Endothelial cell of umbilical vein (primary cell): Measurements from ENCODE around the gene VTI1A. TPM values are rescaled to one million over a fixed set of nuclear protein-coding genes. Genes with fewer than 3 reads are reported as not detected.

Experiments
- BruUV-seq: library from RNA; stranded (reverse); fragments of 400-500 nt; replicated peaks from 2 replicates; lab custom pipeline; 2021; lab: Mats Ljungman, UMichigan
- CTCF ChIA-PET: fragments of 300-600, 350-600 bp; sonication (Branson Sonifier 250); formaldehyde crosslinking; loops from one replicate; lab custom pipeline; 2021; ENCODE audit warnings: antibody characterized with exemption, inconsistent platforms; lab: Charles Lee
- POLR2A ChIA-PET: fragments of 300-600, 350-600 bp; sonication (Branson Sonifier 250); formaldehyde crosslinking; loops from one replicate; lab custom pipeline; 2021; ENCODE audit warnings: antibody characterized with exemption, inconsistent platforms; lab: Charles Lee
- DNase-seq: peaks from one replicate; pipeline ENCODE4 v3.0.0-alpha.2; 2011; ENCODE audit warnings: low read depth, low spot score
- FAIRE-seq: peaks from 2 replicates; lab custom pipeline; 2011; peaks lifted over from hg19 to GRCh38; lab: Jason Lieb, UNC
- H2AFZ ChIP-seq: 2 replicates; pipeline ENCODE4 v1.6.0; 2012; ENCODE audit warnings: low read depth, low read length, control low read depth, inconsistent platforms
- H3K27ac ChIP-seq: 2 replicates; pipeline ENCODE4 v1.5.1; 2011; ENCODE audit warnings: low read depth, mild to moderate bottlenecking, control low read depth, low read length, moderate library complexity; ENCODE audit not compliant: insufficient read depth
- H3K27me3 ChIP-seq, 2 experiments: 2 replicates each; pipeline versions ENCODE4 v1.6.0 to v1.6.1; 2011; ENCODE audit warnings: low read length in 2 of 2, mixed read lengths in 1 of 2; ENCODE audit not compliant: control insufficient read depth in 2 of 2, insufficient read depth in 2 of 2
- H3K36me3 ChIP-seq, 2 experiments: 2 replicates in 1 of 2; 3 replicates in 1 of 2; pipeline ENCODE4 v1.5.1; 2011; ENCODE audit warnings: low read length in 2 of 2, mild to moderate bottlenecking in 1 of 2, moderate library complexity in 1 of 2; ENCODE audit not compliant: control insufficient read depth in 2 of 2, insufficient read depth in 2 of 2; ENCODE audit errors: extremely low read depth in 1 of 2
- H3K4me1 ChIP-seq: 3 replicates; pipeline ENCODE4 v1.5.1; 2011; ENCODE audit warnings: mild to moderate bottlenecking, low read length; ENCODE audit not compliant: control insufficient read depth, insufficient read depth; ENCODE audit errors: extremely low read depth
- H3K4me2 ChIP-seq: 2 replicates; pipeline ENCODE4 v1.6.1; 2011; ENCODE audit warnings: low read length, control low read depth, mixed read lengths; ENCODE audit not compliant: insufficient read depth
- H3K4me3 ChIP-seq, 3 experiments: fragments of 200-600 bp in 1 of 3; sonication (generic), shearing (Covaris generic) in 1 of 3; replicated peaks in 1 of 3; 2 replicates each; pipeline ENCODE4 v1.5.1; 2011 to 2016; ENCODE audit warnings: control low read depth in 3 of 3, low read length in 3 of 3, mild to moderate bottlenecking in 2 of 3, inconsistent platforms in 1 of 3, low read depth in 1 of 3, moderate library complexity in 1 of 3; ENCODE audit not compliant: insufficient read depth in 1 of 3
- H3K79me2 ChIP-seq: 2 replicates; pipeline ENCODE4 v1.6.0; 2012; ENCODE audit warnings: low read length, inconsistent platforms; ENCODE audit not compliant: control insufficient read depth, insufficient read depth
- H3K9ac ChIP-seq: replicated peaks from 2 replicates; pipeline ENCODE3; 2011; ENCODE audit warnings: low read length, control low read depth; ENCODE audit not compliant: insufficient read depth; ENCODE audit errors: extremely low read depth
- H3K9me1 ChIP-seq: replicated peaks from 3 replicates; pipeline ENCODE4 v1.6.0; 2011; ENCODE audit warnings: mild to moderate bottlenecking, low read length; ENCODE audit not compliant: control insufficient read depth, insufficient read depth; ENCODE audit errors: extremely low read depth
- H3K9me3 ChIP-seq: replicated peaks from 2 replicates; pipeline ENCODE4 v1.5.1; 2012; ENCODE audit warnings: low read length, inconsistent platforms; ENCODE audit not compliant: control insufficient read depth, insufficient read depth
- H4K20me1 ChIP-seq: replicated peaks from 2 replicates; pipeline ENCODE3; 2011; ENCODE audit warnings: mild to moderate bottlenecking, low read length; ENCODE audit not compliant: control insufficient read depth, insufficient read depth; ENCODE audit errors: extremely low read depth
- FOS ChIP-seq: IDR thresholded peaks from 2 replicates; pipeline ENCODE4 v1.6.1; 2011; ENCODE audit warnings: mild to moderate bottlenecking, low read length, moderate library complexity, borderline replicate concordance; ENCODE audit not compliant: insufficient read depth
- JUN ChIP-seq: IDR thresholded peaks from 2 replicates; pipeline ENCODE4 v1.6.1; 2011; ENCODE audit warnings: borderline replicate concordance, low read depth; ENCODE audit not compliant: insufficient read length, insufficient read depth
- dilution Hi-C: fragments of 300-500 bp; cut with MboI; formaldehyde crosslinking; loops from one replicate; pipeline ENCODE4 v1.15.0; 2019; ENCODE audit warnings: low sequenced_read_pairs; ENCODE audit not compliant: extremely low pct_ligation_motif_present
- intact Hi-C: fragments of 100-400 bp; cut with micrococcal nuclease; formaldehyde crosslinking; loops from one replicate; pipeline ENCODE4 v1.10.0; 2022
- polyA plus RNA-seq, 4 experiments: library from polyadenylated mRNA; depleted of rRNA in 3 of 4; stranded (reverse) in 3 of 4; unstranded in 1 of 4; fragments of >200 nt; gene quantifications; 2 replicates each; pipeline versions ENCODE4 v1.2.1 to v1.2.3, GENCODE V29; 2011 to 2012; ENCODE audit warnings: missing spikeins in 1 of 4
- total RNA-seq: library from RNA; stranded (reverse); gene quantifications from 2 replicates; pipeline ENCODE4 v1.2.3, GENCODE V29; 2021

Gene VTI1A
- total and polyA plus RNA-seq, 2 donors (not counting 3 experiments of a cell fraction or from before 2014, with no cell fraction given), result 10.8 to 35.6 TPM

GRCh38 chr10:112515852-112516251, 68.8 kb downstream of the VTI1A start:
- FAIRE-seq (no peak), DNase-seq (no peak)
- Histone ChIP-seq H3K9ac (no peak overlapping the region), H3K27me3 (no peaks in the 10 kb centered on the region), H3K36me3 (no peaks in the 10 kb centered on the region), H3K9me3 (no peaks in the 10 kb centered on the region), H3K4me3 (no peak overlapping the region), H3K4me1 (no peaks in the 10 kb centered on the region), H3K27ac (no peak overlapping the region), H4K20me1 (peaks cover 2% of the 10 kb centered on the region), H2AFZ (no peak overlapping the region), H3K9me1 (no peaks in the 10 kb centered on the region), H3K79me2 (no peaks in the 10 kb centered on the region), H3K4me2 (no peak overlapping the region)
- intact Hi-C loops, result no loop called here
- BruUV-seq, result no TSS peak
- ChIA-PET POLR2A (no interaction called here), CTCF (no interaction called here)
- no peak for TF ChIP-seq FOS
- dilution Hi-C loops, result no loop called here

GRCh38 chr10:112517451-112517862, 70.4 kb downstream of the VTI1A start:
- no peak overlapping the region for H3K4me2 ChIP-seq
- no peak for FAIRE-seq

More at GRCh38 chr10:112517451-112517862, 70.4 kb downstream of the VTI1A start:
- CTCF ChIA-PET, result interaction anchor here (1.2 kb wide), 1 partner anchor 9 kb away, joined by 3 read pairs; no protein-coding TSS in a partner anchor
- TF ChIP-seq JUN, result peak; percentile 55
- no peak for TF ChIP-seq FOS
- Histone ChIP-seq H3K27me3 (no peaks in the 10 kb centered on the region), H3K9me1 (no peaks in the 10 kb centered on the region), H2AFZ (no peak overlapping the region), H3K4me3 (no peak overlapping the region), H4K20me1 (peaks cover 2% of the 10 kb centered on the region), H3K36me3 (no peaks in the 10 kb centered on the region), H3K4me1 (no peaks in the 10 kb centered on the region), H3K79me2 (no peaks in the 10 kb centered on the region), H3K9me3 (no peaks in the 10 kb centered on the region), H3K9ac (no peak overlapping the region), H3K27ac (no peak overlapping the region)
- intact Hi-C loops (no loop called here), dilution Hi-C loops (no loop called here)
- BruUV-seq, result no TSS peak
- POLR2A ChIA-PET, result no interaction called here
- no peak for DNase-seq
